BLaER1 (cell line): ENCODE data around the gene FASTK.

ENCODE experiments used
- H3K27ac ChIP-seq: shearing (Covaris generic); formaldehyde crosslinking; 2 replicates; pipeline ENCODE4 v1.8.1; 2022
- H3K27me3 ChIP-seq: shearing (Covaris generic); formaldehyde crosslinking; 2 replicates; pipeline ENCODE4 v1.8.1; 2022
- H3K36me3 ChIP-seq: shearing (Covaris generic); formaldehyde crosslinking; 2 replicates; pipeline ENCODE4 v1.8.1; 2022
- H3K4me1 ChIP-seq: shearing (Covaris generic); formaldehyde crosslinking; 2 replicates; pipeline ENCODE4 v1.8.1; 2022
- H3K4me2 ChIP-seq: shearing (Covaris generic); formaldehyde crosslinking; 2 replicates; pipeline ENCODE4 v1.8.1; 2022
- H3K4me3 ChIP-seq: shearing (Covaris generic); formaldehyde crosslinking; 2 replicates; pipeline ENCODE4 v1.8.1; 2022
- H3K9ac ChIP-seq: shearing (Covaris generic); formaldehyde crosslinking; 2 replicates; pipeline ENCODE4 v1.8.1; 2022
- H3K9me3 ChIP-seq: shearing (Covaris generic); formaldehyde crosslinking; 2 replicates; pipeline ENCODE4 v1.8.1; 2022
- H4K20me1 ChIP-seq: shearing (Covaris generic); formaldehyde crosslinking; 2 replicates; pipeline ENCODE4 v1.8.1; 2022
- Cebpa-rat ChIP-seq: shearing (Covaris generic); IDR thresholded peaks from 2 replicates; pipeline ENCODE4 v1.8.1; 2022

The FASTK gene

DNA sequence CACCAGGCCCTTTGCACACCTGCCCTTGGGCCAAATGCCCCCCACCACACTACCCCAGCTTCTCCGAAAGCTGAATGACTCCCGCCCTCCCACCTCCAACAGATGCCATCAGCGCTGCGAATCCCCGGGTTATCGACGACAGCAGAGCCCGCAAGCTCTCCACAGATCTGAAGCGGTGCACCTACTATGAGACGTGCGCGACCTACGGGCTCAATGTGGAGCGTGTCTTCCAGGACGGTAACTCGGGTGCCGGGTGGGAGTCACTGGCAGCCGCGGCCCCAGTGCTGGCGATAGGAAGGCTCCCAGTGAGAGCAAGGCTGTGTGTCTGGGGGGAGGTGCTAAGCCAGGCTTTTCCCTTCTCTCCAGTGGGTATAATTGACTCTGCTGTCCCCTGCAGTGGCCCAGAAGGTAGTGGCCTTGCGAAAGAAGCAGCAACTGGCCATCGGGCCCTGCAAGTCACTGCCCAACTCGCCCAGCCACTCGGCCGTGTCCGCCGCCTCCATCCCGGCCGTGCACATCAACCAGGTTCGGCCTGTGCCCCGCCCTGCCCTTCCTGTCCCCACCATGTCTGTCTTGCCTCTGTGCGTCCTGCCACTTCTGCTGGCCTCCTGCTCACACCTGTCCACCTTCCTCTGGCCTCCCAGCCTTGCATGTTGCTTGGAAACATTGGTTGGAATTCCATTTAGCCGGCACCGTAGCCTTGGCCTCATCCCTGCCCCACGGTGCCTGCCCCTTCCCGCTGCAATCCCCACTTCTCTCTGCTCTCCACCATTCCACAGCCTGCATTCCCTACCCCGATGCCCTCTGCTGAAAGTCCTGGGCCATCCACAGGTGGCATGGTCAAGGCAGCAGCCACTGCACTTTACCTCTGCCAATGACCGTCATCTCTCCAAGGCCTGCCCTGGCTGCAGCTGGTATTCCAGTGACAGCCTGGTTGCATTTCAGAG lies 37.8 kb upstream of the FASTK start:
- Histone ChIP-seq H3K4me2 (no peak overlapping the region), H3K9me3 (no peaks in the 10 kb centered on the region), H4K20me1 (peaks cover 100% of the 10 kb centered on the region), H3K36me3 (peaks cover 79% of the 10 kb centered on the region), H3K9ac (no peak overlapping the region), H3K4me3 (no peak overlapping the region), H3K27me3 (peaks cover 34% of the 10 kb centered on the region), H3K27ac (no peak overlapping the region), H3K4me1 (peaks cover 35% of the 10 kb centered on the region)
- no peak for TF ChIP-seq Cebpa-rat

DNA sequence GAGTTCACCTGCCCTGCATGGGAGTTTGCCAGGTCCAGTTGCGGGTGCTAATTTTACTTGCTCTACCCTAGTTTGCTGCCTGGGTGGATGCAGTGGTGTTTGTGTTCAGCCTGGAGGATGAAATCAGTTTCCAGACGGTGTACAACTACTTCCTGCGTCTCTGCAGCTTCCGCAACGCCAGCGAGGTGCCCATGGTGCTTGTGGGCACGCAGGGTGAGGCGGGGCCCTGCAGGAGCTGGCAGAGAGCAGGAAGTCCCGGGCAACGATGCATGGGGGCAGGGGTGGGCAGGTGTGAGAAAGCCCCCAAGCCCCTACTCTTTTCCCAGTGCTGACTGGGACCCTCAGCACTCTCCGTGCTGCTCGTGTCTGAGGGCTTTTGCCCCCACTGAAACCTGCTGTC lies 37.0 kb upstream of the FASTK start:
- Histone ChIP-seq H3K27me3 (peaks cover 34% of the 10 kb centered on the region), H3K9me3 (no peaks in the 10 kb centered on the region), H3K4me1 (peaks cover 41% of the 10 kb centered on the region), H4K20me1 (peaks cover 100% of the 10 kb centered on the region), H3K27ac (no peak overlapping the region), H3K36me3 (peaks cover 75% of the 10 kb centered on the region), H3K4me2 (peak overlapping the region; percentile 40), H3K9ac (0 out of 2 replicates have a peak overlapping the region, but pooled peaks have one; percentile 24), H3K4me3 (no peak overlapping the region)
- no peak for TF ChIP-seq Cebpa-rat

DNA sequence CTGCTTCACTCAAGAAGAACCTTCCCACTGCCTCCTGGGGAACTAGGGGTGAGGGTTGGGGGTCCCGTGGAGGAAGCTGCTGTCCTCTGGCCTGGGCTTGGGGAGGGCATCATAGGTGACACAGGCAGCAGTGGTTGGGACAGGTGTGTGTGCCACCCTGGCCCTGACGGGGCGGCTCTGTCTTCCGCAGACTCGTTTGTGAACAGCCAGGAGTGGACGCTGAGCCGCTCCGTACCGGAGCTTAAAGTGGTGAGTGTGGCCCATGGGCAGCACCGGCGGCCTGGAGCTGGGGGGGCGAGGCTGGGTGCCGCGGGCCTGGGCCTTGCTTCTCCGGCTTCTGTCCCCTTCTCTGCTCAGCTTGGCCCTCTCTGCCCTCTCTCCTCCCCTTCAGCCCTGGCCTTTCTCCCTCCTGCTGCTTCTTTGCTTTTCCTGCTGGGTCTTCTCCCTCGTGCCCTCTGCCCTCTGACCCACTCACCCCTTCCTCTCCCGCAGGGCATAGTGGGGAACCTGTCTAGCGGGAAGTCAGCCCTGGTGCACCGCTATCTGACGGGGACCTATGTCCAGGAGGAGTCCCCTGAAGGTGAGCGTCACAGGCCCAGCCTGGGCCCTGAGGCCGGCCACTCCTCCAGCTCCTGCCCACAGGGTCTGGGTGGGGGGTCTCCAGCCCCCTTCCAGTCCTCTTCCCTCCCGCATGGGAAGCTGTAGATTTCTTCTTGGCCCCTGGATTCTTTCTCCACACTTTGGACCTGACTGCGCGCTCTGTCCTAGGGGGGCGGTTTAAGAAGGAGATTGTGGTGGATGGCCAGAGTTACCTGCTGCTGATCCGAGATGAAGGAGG lies 36.2 kb upstream of the FASTK start:
- H3K9me3 ChIP-seq, result no peaks in the 10 kb centered on the region
- H3K9ac ChIP-seq, result 0 out of 2 replicates have a peak overlapping the region, but pooled peaks have one; percentile 24
- 0 out of 2 replicates have a peak overlapping the region, but pooled peaks have one; percentile 4 for H3K27ac ChIP-seq
- peak overlapping the region; percentile 40 for H3K4me2 ChIP-seq
- H3K4me1 ChIP-seq, result peaks cover 41% of the 10 kb centered on the region
- H4K20me1 ChIP-seq, result peaks cover 100% of the 10 kb centered on the region
- H3K27me3 ChIP-seq, result peaks cover 34% of the 10 kb centered on the region
- no peak overlapping the region for H3K4me3 ChIP-seq
- peaks cover 68% of the 10 kb centered on the region for H3K36me3 ChIP-seq
- no peak for TF ChIP-seq Cebpa-rat

DNA sequence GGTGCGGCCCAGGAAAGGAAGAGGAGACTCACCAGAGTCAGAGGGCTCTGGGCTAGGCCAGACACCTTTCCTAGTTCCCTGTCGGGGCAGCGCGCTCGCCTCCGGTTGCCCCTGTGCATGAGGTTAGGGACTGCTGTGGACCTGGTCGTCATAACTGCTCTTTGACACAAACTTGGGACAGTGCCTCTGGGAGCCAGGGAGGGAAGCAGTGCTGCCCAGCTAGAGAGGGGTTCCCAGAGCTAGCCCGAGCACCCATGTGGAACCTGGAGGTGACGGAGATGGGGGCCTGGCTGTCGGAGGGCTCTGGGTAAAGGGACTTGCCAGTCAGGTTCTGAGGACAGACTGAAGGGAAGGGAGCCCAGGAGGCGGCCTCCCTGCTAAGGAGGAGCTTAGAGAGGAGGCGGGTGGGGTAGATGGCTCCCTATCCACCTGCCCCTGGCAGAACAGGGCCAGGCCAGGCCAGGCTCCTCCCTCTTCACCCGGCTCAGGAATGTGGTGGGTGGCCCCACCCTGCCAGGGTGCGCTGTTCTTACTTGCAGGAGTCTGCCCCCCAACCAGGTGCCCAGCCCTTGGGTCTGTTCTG lies 35.3 kb upstream of the FASTK start:
- no peak for TF ChIP-seq Cebpa-rat
- H3K4me2 ChIP-seq, result 0 out of 2 replicates have a peak overlapping the region, but pooled peaks have one; percentile 12
- H3K9ac ChIP-seq, result 0 out of 2 replicates have a peak overlapping the region, but pooled peaks have one; percentile 24
- peaks cover 100% of the 10 kb centered on the region for H4K20me1 ChIP-seq
- H3K4me3 ChIP-seq, result no peak overlapping the region
- H3K36me3 ChIP-seq, result peaks cover 59% of the 10 kb centered on the region
- H3K9me3 ChIP-seq, result no peaks in the 10 kb centered on the region
- H3K27ac ChIP-seq, result no peak overlapping the region
- peaks cover 34% of the 10 kb centered on the region for H3K27me3 ChIP-seq
- H3K4me1 ChIP-seq, result peaks cover 44% of the 10 kb centered on the region

DNA sequence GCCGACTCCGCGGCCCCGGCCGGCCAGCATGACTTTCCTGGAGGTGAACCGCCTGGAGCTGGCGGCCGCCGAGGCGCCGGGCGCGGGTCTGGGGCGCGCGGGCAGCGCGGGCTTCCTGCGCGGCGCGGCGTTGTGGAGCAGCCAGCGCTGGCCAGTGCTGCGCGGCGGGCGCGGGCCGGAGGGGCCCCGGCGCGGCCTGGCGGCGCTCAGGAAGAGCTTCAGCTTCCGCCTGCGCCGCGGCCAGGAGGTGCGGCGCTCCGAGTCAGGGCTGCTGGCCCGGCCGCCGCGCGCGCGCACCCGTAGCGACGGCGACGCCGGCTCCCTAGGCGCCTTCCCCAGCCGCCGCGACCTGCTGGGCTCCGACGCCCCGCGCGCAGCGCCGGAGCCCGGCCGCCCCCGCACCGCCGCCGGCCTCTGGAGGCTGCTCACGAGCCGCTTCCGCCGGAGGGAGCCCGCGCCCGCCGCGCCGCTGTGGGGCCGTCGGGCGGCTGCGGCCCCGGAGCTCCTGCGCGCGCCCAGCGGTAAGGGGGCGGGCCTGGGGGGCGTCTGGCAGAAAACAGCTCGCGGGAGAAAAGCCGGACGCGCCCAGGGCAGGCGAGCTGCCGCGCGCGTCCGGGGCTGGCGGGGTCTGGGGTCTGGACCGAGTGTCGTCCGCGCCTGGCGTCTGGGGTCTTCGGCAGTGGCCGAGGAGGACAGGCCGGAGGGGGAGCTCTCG lies 34.7 kb upstream of the FASTK start:
- peak overlapping the region; percentile 12; the same call in 1 of the 2 replicates for H3K4me2 ChIP-seq
- H3K4me3 ChIP-seq, result no peak overlapping the region
- H3K9ac ChIP-seq, result no peak overlapping the region
- H4K20me1 ChIP-seq, result peaks cover 100% of the 10 kb centered on the region
- peaks cover 34% of the 10 kb centered on the region for H3K27me3 ChIP-seq
- H3K4me1 ChIP-seq, result peaks cover 48% of the 10 kb centered on the region
- H3K36me3 ChIP-seq, result peaks cover 52% of the 10 kb centered on the region
- TF ChIP-seq Cebpa-rat, result no peak
- H3K9me3 ChIP-seq, result no peaks in the 10 kb centered on the region
- H3K27ac ChIP-seq, result no peak overlapping the region

DNA sequence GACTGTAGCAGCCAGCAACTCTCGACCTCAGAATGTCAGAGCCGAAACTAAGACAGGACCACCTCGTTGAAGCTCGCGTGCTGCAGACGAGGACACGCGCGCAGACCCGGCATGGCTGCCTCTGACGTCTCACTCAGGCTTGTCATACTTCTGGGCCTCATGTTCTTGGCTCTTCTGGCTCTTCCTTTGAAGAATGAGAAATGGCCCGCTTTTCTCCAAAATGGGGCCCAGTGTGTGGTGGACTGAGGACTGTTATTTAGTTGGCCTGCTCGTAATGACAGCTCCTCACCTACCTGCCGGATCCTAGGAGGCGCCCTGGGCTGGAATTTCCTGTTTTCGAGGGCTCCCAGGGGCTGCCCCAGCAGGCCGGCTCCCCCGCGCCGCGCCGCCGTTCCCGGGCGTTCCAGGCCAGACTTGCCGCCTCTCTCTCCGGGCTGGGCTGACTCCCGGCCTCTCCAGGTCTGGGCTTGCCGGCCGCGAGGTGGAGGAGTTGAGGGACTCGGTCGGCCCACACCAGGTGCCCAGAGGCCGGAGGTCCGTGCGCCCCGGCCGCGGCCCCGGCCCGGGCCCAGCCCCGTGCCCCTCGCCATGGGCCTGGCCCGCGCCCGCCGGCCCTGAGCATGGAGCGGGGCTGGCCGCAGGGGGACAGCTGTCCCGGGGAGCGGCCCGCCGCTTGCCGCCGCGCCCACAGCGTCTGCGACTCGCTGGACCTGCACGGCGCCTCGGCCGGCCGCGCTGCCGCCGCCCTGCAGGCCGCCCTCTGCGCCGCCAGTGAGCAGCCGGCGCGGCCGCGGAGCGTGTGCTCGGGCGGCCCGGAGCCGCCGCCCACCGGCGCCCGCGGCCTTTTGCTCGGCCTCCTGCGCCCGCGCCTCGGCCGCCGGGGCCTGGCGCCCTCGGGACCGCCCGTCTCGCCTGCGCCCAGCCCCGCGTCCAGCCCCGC lies 33.8 kb upstream of the FASTK start:
- Histone ChIP-seq H3K9me3 (no peaks in the 10 kb centered on the region), H3K4me3 (no peak overlapping the region), H3K36me3 (peaks cover 44% of the 10 kb centered on the region), H3K4me2 (no peak overlapping the region), H4K20me1 (peaks cover 100% of the 10 kb centered on the region), H3K27me3 (peaks cover 34% of the 10 kb centered on the region), H3K27ac (no peak overlapping the region), H3K4me1 (peaks cover 48% of the 10 kb centered on the region), H3K9ac (no peak overlapping the region)
- TF ChIP-seq Cebpa-rat, result no peak

DNA sequence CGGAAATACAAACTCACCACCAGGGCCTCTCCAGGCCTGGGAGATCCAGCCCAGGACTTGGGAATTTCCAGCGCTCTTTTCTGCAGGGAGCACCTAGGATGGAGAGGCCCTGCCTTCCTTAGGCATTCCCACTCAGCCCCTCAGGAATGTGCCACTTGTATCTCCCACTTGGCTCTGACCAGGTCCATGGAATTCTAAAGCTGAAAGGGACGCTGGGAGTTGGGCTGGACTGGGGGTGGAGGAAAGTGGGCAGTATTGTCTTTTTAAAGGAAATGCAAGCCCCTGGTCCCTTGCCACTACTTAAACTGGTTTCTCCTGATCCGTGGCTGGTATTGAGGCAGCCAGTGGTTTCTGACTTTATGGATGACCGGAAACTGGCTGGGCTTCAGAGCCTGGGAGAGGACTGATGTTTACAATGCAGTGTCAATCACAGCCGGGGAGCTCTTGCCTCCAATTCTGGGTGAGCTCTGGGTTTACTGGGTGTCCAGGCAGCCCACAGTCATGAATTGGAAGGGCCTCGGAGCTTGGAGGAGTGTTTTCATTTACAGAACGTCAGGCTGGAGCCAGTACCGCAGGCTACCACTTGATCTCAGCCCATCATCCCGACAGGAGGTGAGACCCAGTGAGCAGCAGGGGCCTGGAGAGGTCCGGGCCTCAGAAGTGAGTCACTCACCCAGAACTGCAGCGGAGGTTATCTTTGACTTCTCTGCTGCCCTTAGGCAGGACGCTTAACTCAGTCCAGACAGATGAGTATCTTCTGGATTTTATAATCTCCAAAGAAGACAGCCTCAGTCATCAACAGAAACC lies 32.9 kb upstream of the FASTK start:
- Histone ChIP-seq H3K9ac (no peak overlapping the region), H4K20me1 (peaks cover 100% of the 10 kb centered on the region), H3K27ac (no peak overlapping the region), H3K36me3 (peaks cover 35% of the 10 kb centered on the region), H3K4me3 (no peak overlapping the region), H3K4me2 (0 out of 2 replicates have a peak overlapping the region, but pooled peaks have one; percentile 7), H3K9me3 (no peaks in the 10 kb centered on the region), H3K4me1 (peaks cover 51% of the 10 kb centered on the region), H3K27me3 (peaks cover 34% of the 10 kb centered on the region)
- TF ChIP-seq Cebpa-rat, result no peak
